HepG2 (cell line): ENCODE results near the gene PRSS33. TPM values are rescaled to one million over a fixed set of nuclear protein-coding genes. Genes with fewer than 3 reads are reported as not detected.

Experiments used
- ELF1 ChIP-seq: sonication (generic); formaldehyde crosslinking; IDR thresholded peaks from 2 replicates; pipeline ENCODE4 v1.4.0; 2020; ENCODE audit warnings: missing genetic modification reagents
- KLF9 ChIP-seq: IDR thresholded peaks from 2 replicates; pipeline ENCODE4 v1.6.1; 2016; ENCODE audit warnings: low read depth
- NCOA2 ChIP-seq: sonication (generic); formaldehyde crosslinking; IDR thresholded peaks from 2 replicates; pipeline ENCODE4 v1.8.0; 2022; ENCODE audit warnings: inconsistent platforms
- PCBP2 ChIP-seq: fragments of 200-400 bp; formaldehyde crosslinking; optimal IDR thresholded peaks from 2 replicates; pipeline ENCODE3; 2018; ENCODE audit warnings: low read length, low read depth; ENCODE audit not compliant: poor library complexity, severe bottlenecking
- POLR2A ChIP-seq, 2 experiments: IDR thresholded peaks; 2 replicates each; pipeline ENCODE4 v1.6.1; 2011; ENCODE audit warnings: low read depth in 2 of 2, low read length in 2 of 2, mild to moderate bottlenecking in 1 of 2, moderate library complexity in 1 of 2; ENCODE audit not compliant: insufficient read depth in 1 of 2
- SALL1 ChIP-seq: sonication (generic); formaldehyde crosslinking; IDR thresholded peaks from 2 replicates; pipeline ENCODE4 v1.8.0; 2022; ENCODE audit warnings: mild to moderate bottlenecking, missing genetic modification reagents
- SOX13 ChIP-seq, 3 experiments: fragments of 450-650 bp in 1 of 3; sonication (generic) in 1 of 3; formaldehyde crosslinking in 1 of 3; IDR thresholded peaks in 2 of 3; conservative IDR thresholded peaks in 1 of 3; 2 replicates each; pipeline versions ENCODE4 v1.5.0 to v1.6.1; 2016 to 2020; ENCODE audit warnings: antibody characterized with exemption in 1 of 3, mild to moderate bottlenecking in 1 of 3, missing compliant biosample characterization in 1 of 3, missing genetic modification reagents in 1 of 3, moderate library complexity in 1 of 3
- SUZ12 ChIP-seq: fragments of 150-350 bp; IDR thresholded peaks from 2 replicates; pipeline ENCODE4 v1.6.1; 2014; ENCODE audit warnings: low read depth, low read length
- TBP ChIP-seq: sonication (generic); formaldehyde crosslinking; IDR thresholded peaks from 2 replicates; pipeline ENCODE4 v1.5.0; 2020; ENCODE audit warnings: missing genetic modification reagents
- TEAD3 ChIP-seq: optimal IDR thresholded peaks from 2 replicates; pipeline ENCODE3; 2016; ENCODE audit warnings: borderline replicate concordance
- ZNF296 ChIP-seq: sonication (generic); formaldehyde crosslinking; conservative IDR thresholded peaks from 2 replicates; pipeline ENCODE4 v1.5.0; 2020; ENCODE audit warnings: mild to moderate bottlenecking, missing genetic modification reagents
- ZNF563 ChIP-seq: sonication (generic); formaldehyde crosslinking; IDR thresholded peaks from 2 replicates; pipeline ENCODE4 v1.8.0; 2022; ENCODE audit warnings: mild to moderate bottlenecking, moderate library complexity, missing genetic modification reagents
- ZNF605 ChIP-seq: sonication (generic); formaldehyde crosslinking; IDR thresholded peaks from 2 replicates; pipeline ENCODE4 v1.8.0; 2022; ENCODE audit warnings: mild to moderate bottlenecking, missing genetic modification reagents
- polyA plus RNA-seq, 8 experiments: library from polyadenylated mRNA; depleted of rRNA in 3 of 8; stranded (reverse) in 7 of 8; unstranded in 1 of 8; fragments of >200 nt; fragmentation: Illumina TruSeq in 4 of 8; extraction: Trizol in 4 of 8; gene quantifications; 2 replicates each; pipeline versions ENCODE4 v1.2.1 to v1.2.3, GENCODE V29; 2011 to 2016; ENCODE audit warnings: low read depth in 4 of 8, missing spikeins in 1 of 8, mixed read lengths in 1 of 8; ENCODE audit not compliant: insufficient read depth in 1 of 8
- total RNA-seq, 5 experiments: library from RNA; depleted of rRNA; stranded (reverse); fragments of >200 nt; fragmentation: Illumina TruSeq; extraction: Trizol; gene quantifications; 2 replicates each; pipeline ENCODE4 v1.2.3, GENCODE V29; 2016; ENCODE audit warnings: low read depth in 1 of 5
- TF ChIP-seq, protein P1 (sequence below): sonication (generic); formaldehyde crosslinking; IDR thresholded peaks from 2 replicates; pipeline ENCODE4; 2020; ENCODE audit warnings: missing genetic modification reagents, mild to moderate bottlenecking, borderline replicate concordance
- TF ChIP-seq, protein P2 (sequence below): sonication (generic); formaldehyde crosslinking; IDR thresholded peaks from 2 replicates; pipeline ENCODE4 v1.8.0; 2022; ENCODE audit warnings: mild to moderate bottlenecking, missing genetic modification reagents
- TF ChIP-seq, protein P3 (sequence below): sonication (generic); formaldehyde crosslinking; IDR thresholded peaks from 2 replicates; pipeline ENCODE4 v1.9.0; 2022; ENCODE audit warnings: missing genetic modification reagents, mild to moderate bottlenecking, borderline replicate concordance
- TF ChIP-seq, protein P4 (sequence below): sonication (generic); formaldehyde crosslinking; IDR thresholded peaks from 2 replicates; pipeline ENCODE4 v1.4.0; 2020; ENCODE audit warnings: missing genetic modification reagents
- TF ChIP-seq, protein P5 (sequence below): sonication (generic); formaldehyde crosslinking; IDR thresholded peaks from 2 replicates; pipeline ENCODE4 v1.8.0; 2023; ENCODE audit warnings: mild to moderate bottlenecking, missing genetic modification reagents
- TF ChIP-seq, protein P6 (sequence below): IDR thresholded peaks from 2 replicates; pipeline ENCODE4 v1.6.1; 2016; ENCODE audit warnings: mild to moderate bottlenecking, missing biosample characterization, missing genetic modification reagents

The PRSS33 gene
- total and polyA plus RNA-seq, 2 of the 13 experiments (the other 11 are each of a cell fraction or from before 2014, with no cell fraction given) = not detected

DNA sequence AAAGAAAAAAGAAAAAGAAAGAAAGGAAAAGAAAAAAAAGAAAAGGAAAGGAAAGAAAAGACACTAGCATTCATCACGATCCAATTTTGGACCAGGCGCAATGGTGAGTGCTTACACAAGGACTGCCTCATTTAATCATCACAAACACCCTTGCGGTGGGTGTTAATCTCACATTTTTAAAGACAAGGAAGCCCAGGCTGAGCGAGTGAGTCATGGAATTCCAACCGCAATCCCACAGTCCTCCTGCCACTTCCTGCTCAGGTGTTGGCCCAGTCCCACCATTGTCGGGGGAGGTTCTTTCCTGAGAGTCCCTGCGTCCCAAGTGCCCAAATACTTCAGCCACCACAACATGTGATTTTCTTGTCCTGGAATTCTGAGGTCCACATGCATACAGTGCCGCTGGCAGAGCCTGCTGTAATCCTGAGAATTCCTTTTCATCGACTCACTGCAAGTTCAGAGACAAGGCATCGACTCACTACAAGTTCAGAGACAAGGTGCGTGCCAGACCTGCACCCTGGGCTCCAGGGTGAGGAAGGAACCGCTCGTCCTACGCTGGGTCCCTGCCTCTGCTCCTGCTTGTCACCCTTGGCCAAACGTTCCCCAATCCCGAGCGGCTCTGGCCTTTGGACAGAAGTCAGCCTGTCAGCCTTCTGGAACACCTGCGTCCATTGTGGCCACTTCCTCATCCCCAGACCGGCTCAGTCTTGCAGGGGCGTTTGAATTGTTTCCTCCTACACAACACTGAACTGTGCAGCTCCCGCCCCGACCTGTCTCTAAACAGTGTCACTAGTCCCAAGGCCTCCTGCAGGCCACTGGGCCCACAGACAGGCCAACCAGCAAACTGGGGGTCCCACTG, 48.5 kb upstream of the PRSS33 start (continued):
- TF ChIP-seq, protein P1, sequence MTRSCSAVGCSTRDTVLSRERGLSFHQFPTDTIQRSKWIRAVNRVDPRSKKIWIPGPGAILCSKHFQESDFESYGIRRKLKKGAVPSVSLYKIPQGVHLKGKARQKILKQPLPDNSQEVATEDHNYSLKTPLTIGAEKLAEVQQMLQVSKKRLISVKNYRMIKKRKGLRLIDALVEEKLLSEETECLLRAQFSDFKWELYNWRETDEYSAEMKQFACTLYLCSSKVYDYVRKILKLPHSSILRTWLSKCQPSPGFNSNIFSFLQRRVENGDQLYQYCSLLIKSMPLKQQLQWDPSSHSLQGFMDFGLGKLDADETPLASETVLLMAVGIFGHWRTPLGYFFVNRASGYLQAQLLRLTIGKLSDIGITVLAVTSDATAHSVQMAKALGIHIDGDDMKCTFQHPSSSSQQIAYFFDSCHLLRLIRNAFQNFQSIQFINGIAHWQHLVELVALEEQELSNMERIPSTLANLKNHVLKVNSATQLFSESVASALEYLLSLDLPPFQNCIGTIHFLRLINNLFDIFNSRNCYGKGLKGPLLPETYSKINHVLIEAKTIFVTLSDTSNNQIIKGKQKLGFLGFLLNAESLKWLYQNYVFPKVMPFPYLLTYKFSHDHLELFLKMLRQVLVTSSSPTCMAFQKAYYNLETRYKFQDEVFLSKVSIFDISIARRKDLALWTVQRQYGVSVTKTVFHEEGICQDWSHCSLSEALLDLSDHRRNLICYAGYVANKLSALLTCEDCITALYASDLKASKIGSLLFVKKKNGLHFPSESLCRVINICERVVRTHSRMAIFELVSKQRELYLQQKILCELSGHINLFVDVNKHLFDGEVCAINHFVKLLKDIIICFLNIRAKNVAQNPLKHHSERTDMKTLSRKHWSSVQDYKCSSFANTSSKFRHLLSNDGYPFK (CRISPR knock-in tag) = 0 out of 2 replicates have a peak, but pooled peaks have one; percentile 29
- TF ChIP-seq ZNF563 = 0 out of 2 replicates have a peak, but pooled peaks have one; percentile 25
- no peak for TF ChIP-seq KLF9
- 0 out of 2 replicates have a peak, but pooled peaks have one; percentile 25 for TF ChIP-seq ZNF605 (CRISPR knock-in tag)
- TF ChIP-seq PCBP2 = no peak
- TF ChIP-seq TBP (CRISPR knock-in tag) = no peak
- TF ChIP-seq, protein P2, sequence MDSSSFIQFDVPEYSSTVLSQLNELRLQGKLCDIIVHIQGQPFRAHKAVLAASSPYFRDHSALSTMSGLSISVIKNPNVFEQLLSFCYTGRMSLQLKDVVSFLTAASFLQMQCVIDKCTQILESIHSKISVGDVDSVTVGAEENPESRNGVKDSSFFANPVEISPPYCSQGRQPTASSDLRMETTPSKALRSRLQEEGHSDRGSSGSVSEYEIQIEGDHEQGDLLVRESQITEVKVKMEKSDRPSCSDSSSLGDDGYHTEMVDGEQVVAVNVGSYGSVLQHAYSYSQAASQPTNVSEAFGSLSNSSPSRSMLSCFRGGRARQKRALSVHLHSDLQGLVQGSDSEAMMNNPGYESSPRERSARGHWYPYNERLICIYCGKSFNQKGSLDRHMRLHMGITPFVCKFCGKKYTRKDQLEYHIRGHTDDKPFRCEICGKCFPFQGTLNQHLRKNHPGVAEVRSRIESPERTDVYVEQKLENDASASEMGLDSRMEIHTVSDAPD (CRISPR knock-in tag) = no peak
- TF ChIP-seq, protein P3, sequence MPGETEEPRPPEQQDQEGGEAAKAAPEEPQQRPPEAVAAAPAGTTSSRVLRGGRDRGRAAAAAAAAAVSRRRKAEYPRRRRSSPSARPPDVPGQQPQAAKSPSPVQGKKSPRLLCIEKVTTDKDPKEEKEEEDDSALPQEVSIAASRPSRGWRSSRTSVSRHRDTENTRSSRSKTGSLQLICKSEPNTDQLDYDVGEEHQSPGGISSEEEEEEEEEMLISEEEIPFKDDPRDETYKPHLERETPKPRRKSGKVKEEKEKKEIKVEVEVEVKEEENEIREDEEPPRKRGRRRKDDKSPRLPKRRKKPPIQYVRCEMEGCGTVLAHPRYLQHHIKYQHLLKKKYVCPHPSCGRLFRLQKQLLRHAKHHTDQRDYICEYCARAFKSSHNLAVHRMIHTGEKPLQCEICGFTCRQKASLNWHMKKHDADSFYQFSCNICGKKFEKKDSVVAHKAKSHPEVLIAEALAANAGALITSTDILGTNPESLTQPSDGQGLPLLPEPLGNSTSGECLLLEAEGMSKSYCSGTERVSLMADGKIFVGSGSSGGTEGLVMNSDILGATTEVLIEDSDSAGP (CRISPR knock-in tag) = peak; percentile 40; the same call in 1 of the 2 replicates
- no peak for TF ChIP-seq ZNF296 (CRISPR knock-in tag)
- TF ChIP-seq POLR2A (IDR thresholded peaks at IDR 0.05; ENCODE audit: insufficient read depth in 1 of 2, low read depth in 2 of 2, low read length in 2 of 2) = peak in 1 of 2 experiments; percentile 33; a peak in 1 of 4 replicates
- TF ChIP-seq, protein P4, sequence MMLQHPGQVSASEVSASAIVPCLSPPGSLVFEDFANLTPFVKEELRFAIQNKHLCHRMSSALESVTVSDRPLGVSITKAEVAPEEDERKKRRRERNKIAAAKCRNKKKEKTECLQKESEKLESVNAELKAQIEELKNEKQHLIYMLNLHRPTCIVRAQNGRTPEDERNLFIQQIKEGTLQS = 0 out of 2 replicates have a peak, but pooled peaks have one; percentile 28
- TF ChIP-seq TEAD3 (CRISPR knock-in tag) = peak; percentile 73
- no peak for TF ChIP-seq SOX13 (IDR thresholded peaks at IDR 0.05)
- TF ChIP-seq SOX13 (CRISPR knock-in tag; conservative IDR thresholded peaks at IDR 0.05 in 1 of 2, IDR thresholded peaks at IDR 0.05 in 1 of 2) = 0 out of 4 replicates have a peak, but pooled peaks of 1 of the 2 experiments have one; percentile 10
- TF ChIP-seq NCOA2 (CRISPR knock-in tag) = no peak
- TF ChIP-seq SUZ12 = no peak
- TF ChIP-seq, protein P5, sequence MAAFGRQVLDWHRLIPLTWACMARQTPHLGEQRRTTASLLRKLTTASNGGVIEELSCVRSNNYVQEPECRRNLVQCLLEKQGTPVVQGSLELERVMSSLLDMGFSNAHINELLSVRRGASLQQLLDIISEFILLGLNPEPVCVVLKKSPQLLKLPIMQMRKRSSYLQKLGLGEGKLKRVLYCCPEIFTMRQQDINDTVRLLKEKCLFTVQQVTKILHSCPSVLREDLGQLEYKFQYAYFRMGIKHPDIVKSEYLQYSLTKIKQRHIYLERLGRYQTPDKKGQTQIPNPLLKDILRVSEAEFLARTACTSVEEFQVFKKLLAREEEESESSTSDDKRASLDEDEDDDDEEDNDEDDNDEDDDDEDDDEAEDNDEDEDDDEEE = no peak
- peak; percentile 21; the same call in 1 of the 2 replicates for TF ChIP-seq SALL1 (CRISPR knock-in tag)
- TF ChIP-seq ELF1 = peak; percentile 50; the same call in 1 of the 2 replicates
- TF ChIP-seq, protein P6, sequence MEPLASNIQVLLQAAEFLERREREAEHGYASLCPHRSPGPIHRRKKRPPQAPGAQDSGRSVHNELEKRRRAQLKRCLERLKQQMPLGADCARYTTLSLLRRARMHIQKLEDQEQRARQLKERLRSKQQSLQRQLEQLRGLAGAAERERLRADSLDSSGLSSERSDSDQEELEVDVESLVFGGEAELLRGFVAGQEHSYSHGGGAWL = peak; percentile 49; the same call in 1 of the 2 replicates
